Activated naive CD4-positive, alpha-beta T cell treated with anti-CD3 and anti-CD28 coated beads, Interleukin-2, amount 10 ng/mL, durations not matched to agents 7 days and 5 days (primary cell): ENCODE measurements around the gene GSE1.

ENCODE experiments used
- CTCF ChIA-PET: fragments of 350-600 bp; sonication (Branson Sonifier 250); formaldehyde crosslinking; loops from one replicate; lab custom pipeline; 2021; ENCODE audit warnings: antibody characterized with exemption; lab: Charles Lee
- DNase-seq: peaks from one replicate; pipeline ENCODE4 v3.0.0-alpha.2; 2020
- H3K27ac Mint-ChIP-seq: one replicate; pipeline ENCODE4 v1.8.0; 2021; ENCODE audit warnings: mild to moderate bottlenecking, moderate library complexity, mixed read lengths
- H3K27me3 Mint-ChIP-seq: one replicate; pipeline ENCODE4 v1.8.0; 2021; ENCODE audit warnings: mild to moderate bottlenecking, mixed read lengths
- H3K36me3 Mint-ChIP-seq: one replicate; pipeline ENCODE4 v1.8.0; 2021; ENCODE audit warnings: mixed read lengths
- H3K4me1 Mint-ChIP-seq: one replicate; pipeline ENCODE4 v1.8.0; 2021; ENCODE audit warnings: mixed read lengths
- H3K4me3 Mint-ChIP-seq: one replicate; pipeline ENCODE4 v1.8.0; 2021; ENCODE audit warnings: mild to moderate bottlenecking, moderate library complexity, mixed read lengths
- H3K9me3 Mint-ChIP-seq: one replicate; pipeline ENCODE4 v1.8.0; 2021; ENCODE audit warnings: mixed read lengths

Gene GSE1

GRCh38 chr16:85612801-85613603, at the start of gene GSE1:
GSE1 (plus strand) TSS chr16:85613322; CDS start chr16:85613392, 70 bp downstream.
- CTCF ChIA-PET: interaction anchor here (0.9 to 8.4 kb wide), 2 partner anchors 122 to 195 kb away, joined by 4 to 93 read pairs; no protein-coding TSS in a partner anchor
- H3K4me1 Mint-ChIP-seq: peaks cover 47% of the 10 kb centered on the region
- peak within 1 kb of the TSS; percentile 65 for H3K4me3 Mint-ChIP-seq
- no peaks in the 10 kb centered on the region for H3K9me3 Mint-ChIP-seq
- no peak within 1 kb of the TSS for H3K27ac Mint-ChIP-seq
- DNase-seq: peak; percentile 80
- H3K27me3 Mint-ChIP-seq: peaks cover 95% of the 10 kb centered on the region
- no peaks in the 10 kb centered on the region for H3K36me3 Mint-ChIP-seq

- no peak for DNase-seq
- Mint-ChIP-seq H3K4me3 (no peak overlapping the region), H3K27me3 (peaks cover 5% of the 10 kb centered on the region), H3K36me3 (no peaks in the 10 kb centered on the region), H3K4me1 (peaks cover 21% of the 10 kb centered on the region), H3K27ac (no peak overlapping the region), H3K9me3 (no peaks in the 10 kb centered on the region)
- CTCF ChIA-PET: interaction anchor here (1.9 kb wide), 1 partner anchor 13 kb away, joined by 4 read pairs; no protein-coding TSS in a partner anchor
Measured at GRCh38 chr16:85563515-85564276, 49.4 kb upstream of the GSE1 start.

- Mint-ChIP-seq H3K27me3 (peaks cover 6% of the 10 kb centered on the region), H3K9me3 (peaks cover 5% of the 10 kb centered on the region), H3K36me3 (peaks cover 2% of the 10 kb centered on the region), H3K27ac (peak overlapping the region; percentile 37), H3K4me3 (no peak overlapping the region), H3K4me1 (peaks cover 23% of the 10 kb centered on the region)
- CTCF ChIA-PET: interaction anchor here (1.9 kb wide), 1 partner anchor 13 kb away, joined by 4 read pairs; no protein-coding TSS in a partner anchor
- peak; percentile 39 for DNase-seq
Measured at GRCh38 chr16:85564277-85565051, 48.7 kb upstream of the GSE1 start.

- H3K27me3 Mint-ChIP-seq: peaks cover 13% of the 10 kb centered on the region
- no peak overlapping the region for H3K27ac Mint-ChIP-seq
- CTCF ChIA-PET: no interaction called here
- no peak for DNase-seq
- H3K4me1 Mint-ChIP-seq: peaks cover 29% of the 10 kb centered on the region
- no peak overlapping the region for H3K4me3 Mint-ChIP-seq
- peaks cover 7% of the 10 kb centered on the region for H3K9me3 Mint-ChIP-seq
- H3K36me3 Mint-ChIP-seq: peaks cover 2% of the 10 kb centered on the region
Measured at GRCh38 chr16:85565340-85565739, 47.8 kb upstream of the GSE1 start.

- peaks cover 13% of the 10 kb centered on the region for H3K27me3 Mint-ChIP-seq
- CTCF ChIA-PET: no interaction called here
- H3K27ac Mint-ChIP-seq: no peak overlapping the region
- H3K9me3 Mint-ChIP-seq: peaks cover 7% of the 10 kb centered on the region
- DNase-seq: no peak
- H3K4me1 Mint-ChIP-seq: peaks cover 36% of the 10 kb centered on the region
- peaks cover 2% of the 10 kb centered on the region for H3K36me3 Mint-ChIP-seq
- H3K4me3 Mint-ChIP-seq: no peak overlapping the region
Measured at GRCh38 chr16:85565801-85566526, 47.2 kb upstream of the GSE1 start.

DNA sequence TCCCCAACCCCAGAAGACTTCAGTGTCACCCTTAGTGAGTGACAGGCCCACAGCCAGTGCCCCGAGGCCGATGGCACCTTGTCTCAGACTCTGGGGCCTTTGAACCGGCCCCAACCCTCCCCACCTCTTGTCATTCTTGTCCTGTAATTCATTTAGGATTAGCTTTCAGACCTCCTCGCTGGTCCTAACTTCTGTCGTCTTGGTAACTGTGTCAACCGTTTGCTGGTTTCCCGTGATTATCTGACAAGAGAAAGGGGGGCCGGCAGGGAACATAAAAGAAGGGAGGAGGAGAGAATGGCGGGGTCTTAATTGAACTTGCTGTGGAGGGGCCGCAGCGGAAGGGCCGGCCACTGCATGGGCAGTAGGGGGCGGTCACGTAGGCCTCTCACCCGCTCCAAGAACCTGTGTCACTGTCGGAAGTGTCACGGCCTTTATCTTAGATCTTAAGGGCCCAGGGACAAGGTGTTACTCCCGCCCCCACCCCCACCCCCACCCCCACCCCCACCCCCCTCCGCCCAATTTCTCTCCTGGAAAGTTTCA, 46.5 kb upstream of the GSE1 start:
- Mint-ChIP-seq H3K27me3 (peaks cover 13% of the 10 kb centered on the region), H3K4me3 (no peak overlapping the region), H3K9me3 (peaks cover 7% of the 10 kb centered on the region), H3K4me1 (peaks cover 42% of the 10 kb centered on the region), H3K27ac (no peak overlapping the region), H3K36me3 (peaks cover 2% of the 10 kb centered on the region)
- DNase-seq: no peak
- CTCF ChIA-PET: no interaction called here

DNA sequence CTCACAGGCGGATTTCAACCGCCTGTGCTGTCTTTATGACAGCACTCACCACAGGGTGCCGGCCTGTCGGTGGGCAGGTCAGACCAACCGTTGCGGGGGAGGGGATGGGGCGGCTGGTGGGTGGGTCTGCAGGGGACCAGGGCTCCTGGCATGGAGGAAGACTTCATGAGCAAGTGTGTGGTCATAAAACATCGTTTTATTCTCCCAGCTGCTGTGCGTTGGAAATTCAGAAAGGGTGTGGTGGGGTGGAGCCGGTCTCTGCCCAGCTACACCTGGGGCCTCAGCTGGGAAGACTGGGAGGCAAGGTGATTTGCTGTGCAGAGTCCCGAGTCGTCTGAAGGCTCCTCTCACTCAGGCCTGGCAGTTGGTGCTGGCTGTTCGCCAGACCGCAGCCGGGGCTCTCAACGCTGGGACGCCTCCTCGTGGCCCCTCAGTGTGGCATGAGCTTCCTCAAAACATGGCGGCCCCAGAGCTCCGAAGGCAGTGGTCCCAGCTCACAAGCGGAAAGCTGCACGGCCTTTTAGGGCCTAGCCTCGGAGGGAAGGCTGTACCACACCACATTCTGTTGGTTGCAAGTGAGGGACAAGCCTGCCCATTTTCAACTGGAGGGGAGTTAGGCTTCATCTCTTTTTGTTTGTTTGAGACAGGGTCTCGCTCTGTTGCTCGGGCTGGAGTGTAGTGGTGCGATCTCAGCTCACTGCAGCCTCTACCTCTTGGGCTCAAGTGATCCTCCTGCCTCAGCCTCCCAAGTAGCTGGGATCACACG, 45.8 kb upstream of the GSE1 start:
- CTCF ChIA-PET: interaction anchor here (2.1 to 2.7 kb wide), 2 partner anchors 10 to 14 kb away, joined by 8 to 13 read pairs; no protein-coding TSS in a partner anchor
- no peak for DNase-seq
- no peak overlapping the region for H3K4me3 Mint-ChIP-seq
- peaks cover 7% of the 10 kb centered on the region for H3K9me3 Mint-ChIP-seq
- H3K36me3 Mint-ChIP-seq: peaks cover 2% of the 10 kb centered on the region
- peaks cover 49% of the 10 kb centered on the region for H3K4me1 Mint-ChIP-seq
- no peak overlapping the region for H3K27ac Mint-ChIP-seq
- H3K27me3 Mint-ChIP-seq: peaks cover 13% of the 10 kb centered on the region

- Mint-ChIP-seq H3K27ac (no peak overlapping the region), H3K4me3 (no peak overlapping the region)
Measured at GRCh38 chr16:85567935-85568334, 45.2 kb upstream of the GSE1 start.

GRCh38 chr16:85568519-85568918, 44.6 kb upstream of the GSE1 start:
- H3K4me1 Mint-ChIP-seq: peaks cover 53% of the 10 kb centered on the region
- peaks cover 2% of the 10 kb centered on the region for H3K36me3 Mint-ChIP-seq
- no peak overlapping the region for H3K27ac Mint-ChIP-seq
- peaks cover 13% of the 10 kb centered on the region for H3K27me3 Mint-ChIP-seq
- H3K9me3 Mint-ChIP-seq: peaks cover 7% of the 10 kb centered on the region
- no peak for DNase-seq
- no peak overlapping the region for H3K4me3 Mint-ChIP-seq
- CTCF ChIA-PET: interaction anchor here (0.6 to 2.7 kb wide), 5 partner anchors 11 to 117 kb away, joined by 3 to 13 read pairs (median 7); no protein-coding TSS in a partner anchor

More at GRCh38 chr16:85567935-85568334, 45.2 kb upstream of the GSE1 start:
- peaks cover 7% of the 10 kb centered on the region for H3K9me3 Mint-ChIP-seq
- CTCF ChIA-PET: interaction anchor here (0.6 to 2.7 kb wide), 5 partner anchors 11 to 118 kb away, joined by 3 to 13 read pairs (median 7); no protein-coding TSS in a partner anchor
- peaks cover 13% of the 10 kb centered on the region for H3K27me3 Mint-ChIP-seq
- H3K36me3 Mint-ChIP-seq: peaks cover 2% of the 10 kb centered on the region
- DNase-seq: no peak
- H3K4me1 Mint-ChIP-seq: peaks cover 51% of the 10 kb centered on the region

DNA sequence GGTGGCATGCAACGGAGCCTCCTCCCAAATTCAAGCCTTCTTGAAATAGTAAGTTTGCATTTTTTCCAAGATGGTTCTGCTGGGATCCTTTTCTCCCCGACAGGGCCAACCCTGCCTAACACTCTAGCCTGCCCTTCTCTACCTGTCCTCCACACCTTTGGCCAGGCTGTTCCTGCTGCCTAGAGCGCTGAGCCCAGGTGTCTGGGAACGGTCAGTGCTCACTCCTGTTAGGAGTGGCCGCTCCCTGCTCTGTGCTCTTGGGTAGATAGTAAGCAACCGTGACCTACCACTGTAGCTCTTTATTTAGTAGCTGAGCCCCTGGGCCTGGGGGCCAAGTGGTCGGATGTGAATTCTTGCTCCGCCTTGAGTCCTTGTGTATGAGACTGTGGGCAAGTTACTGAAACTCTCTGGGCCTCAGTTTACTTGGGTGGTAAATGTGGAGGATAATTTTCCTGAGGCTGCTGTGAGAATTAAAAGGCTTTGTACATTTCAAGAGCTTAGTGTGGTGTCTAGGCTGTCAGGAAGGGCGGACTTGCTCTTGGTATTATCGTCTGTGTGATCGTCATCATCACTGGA, 44.0 kb upstream of the GSE1 start:
- CTCF ChIA-PET: interaction anchor here (1.8 to 2.7 kb wide), 3 partner anchors 12 to 41 kb away, joined by 7 to 13 read pairs (median 8); no protein-coding TSS in a partner anchor
- Mint-ChIP-seq H3K27ac (no peak overlapping the region), H3K27me3 (peaks cover 13% of the 10 kb centered on the region), H3K36me3 (peaks cover 2% of the 10 kb centered on the region), H3K9me3 (peaks cover 7% of the 10 kb centered on the region), H3K4me1 (peaks cover 51% of the 10 kb centered on the region), H3K4me3 (no peak overlapping the region)
- no peak for DNase-seq

DNA sequence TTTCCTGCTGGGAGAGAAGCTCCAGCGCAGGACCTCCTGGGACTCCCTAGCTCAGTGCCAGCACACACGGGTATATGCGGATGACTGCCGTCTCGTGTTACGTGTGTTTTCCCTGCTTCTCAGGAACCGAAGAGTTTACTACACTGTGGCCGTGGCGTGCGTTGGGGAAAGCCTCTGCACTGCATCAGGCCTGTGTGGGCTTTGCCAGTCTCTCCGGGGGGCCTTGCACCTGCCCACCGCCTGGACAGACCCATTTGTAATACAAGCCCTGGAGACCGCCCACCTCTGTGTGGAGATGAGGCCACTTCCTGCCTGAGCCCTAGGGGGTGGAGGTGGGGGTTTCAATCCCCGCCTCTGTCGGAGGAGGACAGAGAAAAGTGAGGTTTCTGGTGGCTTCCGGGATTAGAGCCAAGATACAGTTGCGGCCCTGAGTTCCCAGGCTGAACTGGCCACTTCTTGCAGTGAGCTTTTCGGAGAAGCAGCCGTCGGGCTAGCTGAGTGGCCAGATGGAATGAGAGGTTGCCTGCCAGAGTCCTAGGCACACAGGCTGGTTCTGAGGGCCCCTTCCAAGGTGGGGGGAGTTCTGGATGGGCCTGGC, 43.4 kb upstream of the GSE1 start:
- DNase-seq: peak; percentile 43
- CTCF ChIA-PET: interaction anchor here (1.8 to 2.7 kb wide), 2 partner anchors 16 to 40 kb away, joined by 7 to 8 read pairs; no protein-coding TSS in a partner anchor
- Mint-ChIP-seq H3K4me1 (peaks cover 48% of the 10 kb centered on the region), H3K9me3 (peaks cover 7% of the 10 kb centered on the region), H3K4me3 (no peak overlapping the region), H3K27me3 (peaks cover 9% of the 10 kb centered on the region), H3K27ac (peak overlapping the region; percentile 72), H3K36me3 (peaks cover 2% of the 10 kb centered on the region)
